ENCODE data around the gene CNPY3.

The CNPY3 gene

GRCh38 chr6:42984001-42984923 lies 55.0 kb downstream of the CNPY3 start, which contains the start of gene PPP2R5D:
Gene PPP2R5D, plus strand, starts transcription at chr6:42984570. Its CDS starts 108 bp downstream, at chr6:42984678.
- no peak for TF ChIP-seq GATA2 (IDR thresholded peaks at IDR 0.05; ENCODE audit: low read depth, low read length)
- no peak for TF ChIP-seq GATA3 (IDR thresholded peaks at IDR 0.05; ENCODE audit: low read depth, low read length)

- no peak for TF ChIP-seq GATA2 (IDR thresholded peaks at IDR 0.05; ENCODE audit: low read depth, low read length)
- TF ChIP-seq GATA3 (IDR thresholded peaks at IDR 0.05; ENCODE audit: low read depth, low read length) = no peak
Measured at GRCh38 chr6:42984924-42985475, 55.7 kb downstream of the CNPY3 start.

- TF ChIP-seq GATA2 (IDR thresholded peaks at IDR 0.05; ENCODE audit: low read depth, low read length) (no peak), GATA3 (IDR thresholded peaks at IDR 0.05; ENCODE audit: low read depth, low read length) (no peak)
Measured at GRCh38 chr6:42987533-42988451, 58.5 kb downstream of the CNPY3 start.

- TF ChIP-seq GATA2 (IDR thresholded peaks at IDR 0.05; ENCODE audit: low read depth, low read length) = no peak
- no peak for TF ChIP-seq GATA3 (IDR thresholded peaks at IDR 0.05; ENCODE audit: low read depth, low read length)
Measured at GRCh38 chr6:42988486-42989020, 59.3 kb downstream of the CNPY3 start.

Measured in SH-SY5Y (cell line).